Mesothelial cell of epicardium (in vitro differentiated cells): Measurements from ENCODE around the gene CCDC91. TPM values are rescaled to one million over a fixed set of nuclear protein-coding genes. Genes with fewer than 3 reads are reported as not detected.
"Not testable (repeated sequence)": the region's sequence is repeated elsewhere in the genome, so short reads cannot be mapped to it uniquely, and the experiment has no call there.

ENCODE experiments used
- DNase-seq, 2 experiments: peaks; one replicate each; pipeline ENCODE4 v3.0.0; 2021; ENCODE audit warnings: low spot score in 2 of 2; ENCODE audit not compliant: unreplicated experiment in 2 of 2
- H3K27ac Mint-ChIP-seq: 2 replicates; pipeline ENCODE4 v1.8.0; 2021; ENCODE audit warnings: mixed read lengths
- H3K27me3 Mint-ChIP-seq: 2 replicates; pipeline ENCODE4 v1.8.0; 2021; ENCODE audit warnings: low read depth, mixed read lengths
- H3K36me3 Mint-ChIP-seq: 2 replicates; pipeline ENCODE4 v1.8.0; 2021; ENCODE audit warnings: mixed read lengths
- H3K4me1 Mint-ChIP-seq: 2 replicates; pipeline ENCODE4 v1.8.0; 2021; ENCODE audit warnings: mixed read lengths
- H3K4me3 Mint-ChIP-seq: 2 replicates; pipeline ENCODE4 v1.8.0; 2021; ENCODE audit warnings: mild to moderate bottlenecking, moderate library complexity, mixed read lengths
- H3K9me3 Mint-ChIP-seq: 2 replicates; pipeline ENCODE4 v1.8.0; 2021; ENCODE audit warnings: mixed read lengths
- CTCF ChIP-seq: fragments of 200-600 bp; sonication (generic); IDR thresholded peaks from one replicate; pipeline ENCODE4 v1.5.0; 2021; ENCODE audit warnings: antibody characterized with exemption; ENCODE audit not compliant: unreplicated experiment
- total RNA-seq: library from RNA; stranded (reverse); gene quantifications from 3 replicates; pipeline ENCODE4 v1.2.1, GENCODE V29; 2021

CCDC91 gene
- total RNA-seq, 1 donor from 2014 or later: 30.7 TPM

- DNase-seq: no peak
- H3K4me1 Mint-ChIP-seq: peaks cover 49% of the 10 kb centered on the region
- TF ChIP-seq CTCF: no peak
- H3K36me3 Mint-ChIP-seq: peaks cover 18% of the 10 kb centered on the region
- no peak overlapping the region for H3K4me3 Mint-ChIP-seq
- H3K9me3 Mint-ChIP-seq: peaks cover 4% of the 10 kb centered on the region
- no peak overlapping the region for H3K27ac Mint-ChIP-seq
- H3K27me3 Mint-ChIP-seq: no peaks in the 10 kb centered on the region
These were observed 269.2 kb downstream of the CCDC91 start for GRCh38 chr12:28459481-28459880.

- Mint-ChIP-seq H3K4me1 (peaks cover 42% of the 10 kb centered on the region), H3K27ac (peak overlapping the region; percentile 3), H3K27me3 (no peaks in the 10 kb centered on the region), H3K9me3 (peaks cover 9% of the 10 kb centered on the region), H3K36me3 (peaks cover 29% of the 10 kb centered on the region), H3K4me3 (no peak overlapping the region)
- DNase-seq: no peak
- TF ChIP-seq CTCF: no peak
These were observed 270.3 kb downstream of the CCDC91 start for GRCh38 chr12:28460420-28461130.

- TF ChIP-seq CTCF: no peak
- Mint-ChIP-seq H3K36me3 (peaks cover 45% of the 10 kb centered on the region), H3K4me1 (peaks cover 19% of the 10 kb centered on the region), H3K9me3 (peaks cover 35% of the 10 kb centered on the region), H3K27me3 (no peaks in the 10 kb centered on the region), H3K4me3 (no peak overlapping the region), H3K27ac (no peak overlapping the region)
- DNase-seq: no peak
These were observed 273.1 kb downstream of the CCDC91 start for GRCh38 chr12:28463396-28463795.

- not testable (repeated sequence) for H3K4me3 Mint-ChIP-seq, H3K27ac Mint-ChIP-seq, DNase-seq, H3K4me1 Mint-ChIP-seq, H3K27me3 Mint-ChIP-seq
- peaks cover 24% of the 10 kb centered on the region for H3K36me3 Mint-ChIP-seq
- peaks cover 45% of the 10 kb centered on the region for H3K9me3 Mint-ChIP-seq
These were observed 281.5 kb downstream of the CCDC91 start for GRCh38 chr12:28471762-28472161.

- not testable (repeated sequence) for DNase-seq, H3K27me3 Mint-ChIP-seq, H3K4me3 Mint-ChIP-seq, H3K27ac Mint-ChIP-seq, H3K4me1 Mint-ChIP-seq
- peaks cover 29% of the 10 kb centered on the region for H3K36me3 Mint-ChIP-seq
- peaks cover 34% of the 10 kb centered on the region for H3K9me3 Mint-ChIP-seq
These were observed 285.9 kb downstream of the CCDC91 start for GRCh38 chr12:28476206-28476605.

GRCh38 chr12:28479097-28479496, 288.8 kb downstream of the CCDC91 start:
- not testable (repeated sequence) for H3K4me3 Mint-ChIP-seq, H3K27ac Mint-ChIP-seq, H3K27me3 Mint-ChIP-seq, DNase-seq, H3K4me1 Mint-ChIP-seq
- peaks cover 34% of the 10 kb centered on the region for H3K9me3 Mint-ChIP-seq
- H3K36me3 Mint-ChIP-seq: peaks cover 26% of the 10 kb centered on the region

- H3K27me3 Mint-ChIP-seq: no peaks in the 10 kb centered on the region
- H3K4me3 Mint-ChIP-seq: no peak overlapping the region
- H3K4me1 Mint-ChIP-seq: peaks cover 3% of the 10 kb centered on the region
- no peak overlapping the region for H3K27ac Mint-ChIP-seq
- peaks cover 24% of the 10 kb centered on the region for H3K36me3 Mint-ChIP-seq
- H3K9me3 Mint-ChIP-seq: peaks cover 30% of the 10 kb centered on the region
- no peak for DNase-seq
- TF ChIP-seq CTCF: no peak
These were observed 289.4 kb downstream of the CCDC91 start for GRCh38 chr12:28479683-28480082.
